ENCODE results near the gene SLC39A7. TPM values are rescaled to one million over a fixed set of nuclear protein-coding genes. Genes with fewer than 3 reads are reported as not detected.

SLC39A7 gene
- total and polyA plus RNA-seq, 2 of the 13 experiments (the other 11 are each of a cell fraction or from before 2014, with no cell fraction given) = 142 to 229 TPM

DNA sequence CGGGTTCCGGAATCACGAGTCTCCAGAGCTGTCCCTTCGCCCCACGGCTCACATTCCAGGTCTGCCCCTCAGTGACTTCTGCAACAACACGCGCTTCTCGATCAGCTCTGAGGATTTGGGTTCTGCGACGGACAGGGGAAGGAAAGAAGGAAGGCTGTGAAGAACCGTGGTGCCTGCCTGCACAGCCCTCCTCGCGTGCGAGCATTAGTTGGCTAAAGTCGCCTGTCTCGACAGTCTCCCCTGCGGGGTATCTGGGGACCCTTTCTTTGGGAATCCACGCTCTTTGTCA lies 47.9 kb downstream of the SLC39A7 start (continued):
- TF ChIP-seq, protein P1, sequence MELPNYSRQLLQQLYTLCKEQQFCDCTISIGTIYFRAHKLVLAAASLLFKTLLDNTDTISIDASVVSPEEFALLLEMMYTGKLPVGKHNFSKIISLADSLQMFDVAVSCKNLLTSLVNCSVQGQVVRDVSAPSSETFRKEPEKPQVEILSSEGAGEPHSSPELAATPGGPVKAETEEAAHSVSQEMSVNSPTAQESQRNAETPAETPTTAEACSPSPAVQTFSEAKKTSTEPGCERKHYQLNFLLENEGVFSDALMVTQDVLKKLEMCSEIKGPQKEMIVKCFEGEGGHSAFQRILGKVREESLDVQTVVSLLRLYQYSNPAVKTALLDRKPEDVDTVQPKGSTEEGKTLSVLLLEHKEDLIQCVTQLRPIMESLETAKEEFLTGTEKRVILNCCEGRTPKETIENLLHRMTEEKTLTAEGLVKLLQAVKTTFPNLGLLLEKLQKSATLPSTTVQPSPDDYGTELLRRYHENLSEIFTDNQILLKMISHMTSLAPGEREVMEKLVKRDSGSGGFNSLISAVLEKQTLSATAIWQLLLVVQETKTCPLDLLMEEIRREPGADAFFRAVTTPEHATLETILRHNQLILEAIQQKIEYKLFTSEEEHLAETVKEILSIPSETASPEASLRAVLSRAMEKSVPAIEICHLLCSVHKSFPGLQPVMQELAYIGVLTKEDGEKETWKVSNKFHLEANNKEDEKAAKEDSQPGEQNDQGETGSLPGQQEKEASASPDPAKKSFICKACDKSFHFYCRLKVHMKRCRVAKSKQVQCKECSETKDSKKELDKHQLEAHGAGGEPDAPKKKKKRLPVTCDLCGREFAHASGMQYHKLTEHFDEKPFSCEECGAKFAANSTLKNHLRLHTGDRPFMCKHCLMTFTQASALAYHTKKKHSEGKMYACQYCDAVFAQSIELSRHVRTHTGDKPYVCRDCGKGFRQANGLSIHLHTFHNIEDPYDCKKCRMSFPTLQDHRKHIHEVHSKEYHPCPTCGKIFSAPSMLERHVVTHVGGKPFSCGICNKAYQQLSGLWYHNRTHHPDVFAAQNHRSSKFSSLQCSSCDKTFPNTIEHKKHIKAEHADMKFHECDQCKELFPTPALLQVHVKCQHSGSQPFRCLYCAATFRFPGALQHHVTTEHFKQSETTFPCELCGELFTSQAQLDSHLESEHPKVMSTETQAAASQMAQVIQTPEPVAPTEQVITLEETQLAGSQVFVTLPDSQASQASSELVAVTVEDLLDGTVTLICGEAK (IDR thresholded peaks at IDR 0.05) = no peak
- TF ChIP-seq, protein P1 (CRISPR knock-in tag; IDR thresholded peaks at IDR 0.05) = no peak
- TF ChIP-seq ELF4 (CRISPR knock-in tag; IDR thresholded peaks at IDR 0.05; ENCODE audit: borderline replicate concordance) (no peak), NFIC (IDR thresholded peaks at IDR 0.05; ENCODE audit: low read length) (no peak), ZFP36 (IDR thresholded peaks at IDR 0.05; ENCODE audit: borderline replicate concordance, low read depth, low read length, partially characterized antibody) (no peak), SP1 (IDR thresholded peaks at IDR 0.05) (no peak), SP1 (CRISPR knock-in tag; IDR thresholded peaks at IDR 0.05) (no peak; the same call in 1 of the 2 replicates), RFX3 (CRISPR knock-in tag; IDR thresholded peaks at IDR 0.05) (no peak), SIN3A (IDR thresholded peaks at IDR 0.05; ENCODE audit: borderline replicate concordance, low read depth, low read length) (no peak), ZNF251 (CRISPR knock-in tag; IDR thresholded peaks at IDR 0.05) (no peak), NPAS2 (CRISPR knock-in tag; IDR thresholded peaks at IDR 0.05; ENCODE audit: borderline replicate concordance) (no peak), NAIF1 (CRISPR knock-in tag; IDR thresholded peaks at IDR 0.05; ENCODE audit: borderline replicate concordance) (no peak), ZNF558 (CRISPR knock-in tag; IDR thresholded peaks at IDR 0.05; ENCODE audit: borderline replicate concordance) (no peak), MTA3 (CRISPR knock-in tag; IDR thresholded peaks at IDR 0.05) (no peak), MED8 (CRISPR knock-in tag; IDR thresholded peaks at IDR 0.05; ENCODE audit: insufficient replicate concordance) (no peak), NR2F2 (IDR thresholded peaks at IDR 0.05; ENCODE audit: borderline replicate concordance, low read depth) (no peak)
- TF ChIP-seq, protein P2, sequence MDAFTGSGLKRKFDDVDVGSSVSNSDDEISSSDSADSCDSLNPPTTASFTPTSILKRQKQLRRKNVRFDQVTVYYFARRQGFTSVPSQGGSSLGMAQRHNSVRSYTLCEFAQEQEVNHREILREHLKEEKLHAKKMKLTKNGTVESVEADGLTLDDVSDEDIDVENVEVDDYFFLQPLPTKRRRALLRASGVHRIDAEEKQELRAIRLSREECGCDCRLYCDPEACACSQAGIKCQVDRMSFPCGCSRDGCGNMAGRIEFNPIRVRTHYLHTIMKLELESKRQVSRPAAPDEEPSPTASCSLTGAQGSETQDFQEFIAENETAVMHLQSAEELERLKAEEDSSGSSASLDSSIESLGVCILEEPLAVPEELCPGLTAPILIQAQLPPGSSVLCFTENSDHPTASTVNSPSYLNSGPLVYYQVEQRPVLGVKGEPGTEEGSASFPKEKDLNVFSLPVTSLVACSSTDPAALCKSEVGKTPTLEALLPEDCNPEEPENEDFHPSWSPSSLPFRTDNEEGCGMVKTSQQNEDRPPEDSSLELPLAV (CRISPR knock-in tag; conservative IDR thresholded peaks at IDR 0.05; ENCODE audit: low read depth) = no peak
- TF ChIP-seq, protein P3, sequence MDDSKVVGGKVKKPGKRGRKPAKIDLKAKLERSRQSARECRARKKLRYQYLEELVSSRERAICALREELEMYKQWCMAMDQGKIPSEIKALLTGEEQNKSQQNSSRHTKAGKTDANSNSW (CRISPR knock-in tag; IDR thresholded peaks at IDR 0.05; ENCODE audit: borderline replicate concordance) = no peak
- TF ChIP-seq, protein P4, sequence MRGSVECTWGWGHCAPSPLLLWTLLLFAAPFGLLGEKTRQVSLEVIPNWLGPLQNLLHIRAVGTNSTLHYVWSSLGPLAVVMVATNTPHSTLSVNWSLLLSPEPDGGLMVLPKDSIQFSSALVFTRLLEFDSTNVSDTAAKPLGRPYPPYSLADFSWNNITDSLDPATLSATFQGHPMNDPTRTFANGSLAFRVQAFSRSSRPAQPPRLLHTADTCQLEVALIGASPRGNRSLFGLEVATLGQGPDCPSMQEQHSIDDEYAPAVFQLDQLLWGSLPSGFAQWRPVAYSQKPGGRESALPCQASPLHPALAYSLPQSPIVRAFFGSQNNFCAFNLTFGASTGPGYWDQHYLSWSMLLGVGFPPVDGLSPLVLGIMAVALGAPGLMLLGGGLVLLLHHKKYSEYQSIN (CRISPR knock-in tag; IDR thresholded peaks at IDR 0.05; ENCODE audit: borderline replicate concordance) = no peak
